Stomach (tissue), 4 donors: ENCODE measurements around the gene SSH2.

Experiments
- EP300 ChIP-seq: sonication (generic); formaldehyde crosslinking; IDR thresholded peaks from one replicate; pipeline ENCODE4 v1.6.1; 2017; ENCODE audit warnings: antibody characterized with exemption
- POLR2A ChIP-seq, 4 donors: fragments of 450-650 bp; IDR thresholded peaks; one replicate each; pipeline ENCODE4 v1.6.1; 2016; ENCODE audit warnings: antibody characterized with exemption in 4 of 4, control low read depth in 2 of 4, mild to moderate bottlenecking in 1 of 4, moderate library complexity in 1 of 4
- POLR2AphosphoS5 ChIP-seq, 3 donors: sonication (generic); formaldehyde crosslinking; IDR thresholded peaks; one replicate each; pipeline ENCODE4 v1.6.1; 2016; ENCODE audit warnings: antibody characterized with exemption in 3 of 3
- TF ChIP-seq, protein P1 (sequence below), 7 experiments: fragments of 450-650 bp in 4 of 7; fragments of 200-600 bp in 3 of 7; sonication (generic) in 3 of 7; IDR thresholded peaks; one replicate each; pipeline ENCODE4 v1.5.1; 2016 to 2019; ENCODE audit warnings: antibody characterized with exemption in 7 of 7, control low read depth in 2 of 7, mild to moderate bottlenecking in 1 of 7

DNA sequence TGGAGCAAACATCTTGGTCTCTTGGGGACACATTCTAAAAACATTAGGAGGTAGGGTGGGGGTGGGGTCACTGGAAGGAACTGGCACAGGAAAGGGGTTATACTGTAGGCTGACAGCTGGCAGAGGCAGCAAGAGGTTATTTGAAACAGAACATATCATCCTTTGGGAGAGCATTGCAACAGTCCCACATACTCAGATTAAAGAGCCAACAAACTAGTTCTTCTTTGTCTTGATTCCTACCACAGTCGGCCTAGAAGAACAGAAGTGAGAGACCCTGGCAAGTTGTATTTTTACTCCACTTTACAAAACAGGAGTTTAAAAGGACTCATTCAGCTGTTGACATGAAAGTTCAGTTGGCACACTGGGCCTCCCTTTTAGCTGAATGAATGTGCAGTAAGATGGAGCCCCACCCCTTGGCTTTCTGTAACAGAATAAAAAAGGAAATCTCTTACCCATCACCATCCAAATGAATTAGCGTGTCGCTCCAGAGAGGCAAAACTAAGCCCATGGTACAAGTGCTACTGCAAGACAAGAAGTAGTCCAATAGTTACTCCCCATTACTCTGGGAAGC is 252.7 kb downstream of the SSH2 start:
- TF ChIP-seq POLR2A (IDR thresholded peaks at IDR 0.05) (no peak), POLR2AphosphoS5 (IDR thresholded peaks at IDR 0.05) (no peak), EP300 (no peak)
- TF ChIP-seq, protein P1, sequence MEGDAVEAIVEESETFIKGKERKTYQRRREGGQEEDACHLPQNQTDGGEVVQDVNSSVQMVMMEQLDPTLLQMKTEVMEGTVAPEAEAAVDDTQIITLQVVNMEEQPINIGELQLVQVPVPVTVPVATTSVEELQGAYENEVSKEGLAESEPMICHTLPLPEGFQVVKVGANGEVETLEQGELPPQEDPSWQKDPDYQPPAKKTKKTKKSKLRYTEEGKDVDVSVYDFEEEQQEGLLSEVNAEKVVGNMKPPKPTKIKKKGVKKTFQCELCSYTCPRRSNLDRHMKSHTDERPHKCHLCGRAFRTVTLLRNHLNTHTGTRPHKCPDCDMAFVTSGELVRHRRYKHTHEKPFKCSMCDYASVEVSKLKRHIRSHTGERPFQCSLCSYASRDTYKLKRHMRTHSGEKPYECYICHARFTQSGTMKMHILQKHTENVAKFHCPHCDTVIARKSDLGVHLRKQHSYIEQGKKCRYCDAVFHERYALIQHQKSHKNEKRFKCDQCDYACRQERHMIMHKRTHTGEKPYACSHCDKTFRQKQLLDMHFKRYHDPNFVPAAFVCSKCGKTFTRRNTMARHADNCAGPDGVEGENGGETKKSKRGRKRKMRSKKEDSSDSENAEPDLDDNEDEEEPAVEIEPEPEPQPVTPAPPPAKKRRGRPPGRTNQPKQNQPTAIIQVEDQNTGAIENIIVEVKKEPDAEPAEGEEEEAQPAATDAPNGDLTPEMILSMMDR (IDR thresholded peaks at IDR 0.05) = no peak
